Upper lobe of left lung (tissue), 6 donors: ENCODE results near the gene TSPAN32. TPM values are rescaled to one million over a fixed set of nuclear protein-coding genes. Genes with fewer than 3 reads are reported as not detected.

Experiments used
- ATAC-seq, 2 donors: fragments of 200-7000 bp; cut with Tn5 transposase; one replicate each; pipeline ENCODE4 v1.9.1; 2022; ENCODE audit warnings: mild to moderate bottlenecking in 2 of 2, moderate library complexity in 2 of 2; ENCODE audit not compliant: low FRiP score in 2 of 2
- DNase-seq, 2 donors: peaks; one replicate each; pipeline ENCODE4 v3.0.0-alpha.2; 2019 to 2020
- H3K27ac ChIP-seq, 4 donors: fragments of 200-600 bp; sonication (generic); one replicate each; pipeline ENCODE4 v1.5.1; 2016 to 2019
- H3K27me3 ChIP-seq, 4 donors: fragments of 200-600 bp; sonication (generic); one replicate each; pipeline ENCODE4 v1.5.1; 2017 to 2019
- H3K36me3 ChIP-seq, 4 donors: fragments of 200-600 bp; sonication (generic); one replicate each; pipeline ENCODE4 v1.5.1; 2016 to 2019
- H3K4me1 ChIP-seq, 4 donors: fragments of 200-600 bp; sonication (generic); one replicate each; pipeline ENCODE4 v1.5.1; 2018 to 2019
- H3K4me3 ChIP-seq, 4 donors: fragments of 200-600 bp; sonication (generic); one replicate each; pipeline ENCODE4 v1.5.1; 2017 to 2019; ENCODE audit warnings: mild to moderate bottlenecking in 2 of 4, moderate library complexity in 1 of 4
- H3K9me3 ChIP-seq, 4 donors: fragments of 200-600 bp; sonication (generic); one replicate each; pipeline ENCODE4 v1.5.1; 2018 to 2019
- CTCF ChIP-seq, 6 experiments: fragments of 450-650 bp in 4 of 6; fragments of 200-600 bp in 2 of 6; sonication (generic) in 2 of 6; IDR thresholded peaks; one replicate each; pipeline ENCODE4 v1.5.1; 2016 to 2019; ENCODE audit warnings: antibody characterized with exemption in 6 of 6
- EP300 ChIP-seq, 4 donors: sonication (generic); formaldehyde crosslinking; IDR thresholded peaks; one replicate each; pipeline ENCODE4 v1.5.1; 2017; ENCODE audit warnings: antibody characterized with exemption in 4 of 4, control low read depth in 2 of 4
- POLR2A ChIP-seq, 4 donors: fragments of 450-650 bp; IDR thresholded peaks; one replicate each; pipeline ENCODE4 v1.5.1; 2016 to 2017; ENCODE audit warnings: antibody characterized with exemption in 4 of 4, mild to moderate bottlenecking in 2 of 4
- POLR2AphosphoS5 ChIP-seq, 2 donors: sonication (generic); formaldehyde crosslinking; IDR thresholded peaks; one replicate each; pipeline ENCODE4 v1.5.1; 2017; ENCODE audit warnings: antibody characterized with exemption in 2 of 2
- WGBS, 2 donors: methylation state at CpG; one replicate each; pipeline ENCODE4 v1.1.5; 2017 to 2018; 5-methylcytosine and 5-hydroxymethylcytosine counted together
- total RNA-seq, 6 donors: library from RNA; depleted of rRNA in 4 of 6; stranded (reverse); fragments of >200 nt in 4 of 6; gene quantifications; one replicate each; pipeline versions ENCODE4 v1.1.0 to v1.2.1, GENCODE V29; 2016 to 2021
- donor health status: DM: no; HTN: no; CAD: no; lungs with moderate emphysema.
- donor health status: DM: no; HTN: yes; CAD: no; lungs with severe emphysema.

Gene TSPAN32
- total RNA-seq, 6 donors from 2014 or later = 3.1 to 16.4 (median 6.8) TPM

GRCh38 chr11:2306452-2306823 is 4.6 kb downstream of the TSPAN32 start:
- TF ChIP-seq POLR2A (IDR thresholded peaks at IDR 0.05) (no peak), CTCF (IDR thresholded peaks at IDR 0.05) (no peak), POLR2AphosphoS5 (IDR thresholded peaks at IDR 0.05) (no peak), EP300 (IDR thresholded peaks at IDR 0.05) (no peak)
- Histone ChIP-seq H3K27ac (peak overlapping the region; percentile 60 to 93 (median 85)), H3K27me3 (no peaks in the 10 kb centered on the region), H3K4me1 (peaks cover 47 to 58% (median 51%) of the 10 kb centered on the region in 4 donors), H3K4me3 (peak overlapping the region in 2 of 4 donors; percentile 0 to 15), H3K36me3 (no peaks in the 10 kb centered on the region), H3K9me3 (no peaks in the 10 kb centered on the region)
- ATAC-seq (peak in 1 of 2 donors; percentile 47), DNase-seq (no peak)
- 25 to 32% methylated on average over 4 of the region's 4 CpGs for WGBS, 2 donors

GRCh38 chr11:2306877-2307500 is 5.2 kb downstream of the TSPAN32 start:
- peak in 1 of 2 donors; percentile 80 for DNase-seq
- peak overlapping the region in 3 of 4 donors; percentile 80 to 93 (median 90) for H3K27ac ChIP-seq

GRCh38 chr11:2307501-2308331 is 5.9 kb downstream of the TSPAN32 start:
- WGBS, 2 donors = 83 to 87% methylated on average over 12 to 22 of the region's 23 CpGs
- H3K4me1 ChIP-seq = peaks cover 47 to 69% (median 49%) of the 10 kb centered on the region in 4 donors
- peak in 1 of 2 donors; percentile 47 for DNase-seq

More at GRCh38 chr11:2306877-2307500, 5.2 kb downstream of the TSPAN32 start:
- H3K9me3 ChIP-seq = no peaks in the 10 kb centered on the region
- H3K36me3 ChIP-seq = no peaks in the 10 kb centered on the region
- no peaks in the 10 kb centered on the region for H3K27me3 ChIP-seq
- H3K4me3 ChIP-seq = no peak overlapping the region
- H3K4me1 ChIP-seq = peaks cover 47 to 64% (median 53%) of the 10 kb centered on the region in 4 donors
- whole genome bisulfite sequencing, 2 donors = 37 to 67% methylated on average over 9 to 14 of the region's 14 CpGs
- peak in 1 of 2 donors; percentile 7 for ATAC-seq
- TF ChIP-seq EP300 (IDR thresholded peaks at IDR 0.05) (no peak), POLR2A (IDR thresholded peaks at IDR 0.05) (no peak), CTCF (IDR thresholded peaks at IDR 0.05) (no peak), POLR2AphosphoS5 (IDR thresholded peaks at IDR 0.05) (no peak)

GRCh38 chr11:2308713-2309112 is 6.9 kb downstream of the TSPAN32 start:
- no peak for TF ChIP-seq EP300 (IDR thresholded peaks at IDR 0.05)
- H3K4me1 ChIP-seq = peaks cover 38 to 59% (median 40%) of the 10 kb centered on the region in 4 donors
- H3K9me3 ChIP-seq = no peaks in the 10 kb centered on the region
- no peaks in the 10 kb centered on the region for H3K27me3 ChIP-seq
- 95 to 98% methylated on average over 3 to 4 of the region's 7 CpGs for WGBS, 2 donors
- peak overlapping the region in 2 of 4 donors; percentile 0 to 33 for H3K27ac ChIP-seq
- ATAC-seq = no peak
- DNase-seq = peak in 1 of 2 donors; percentile 40
- no peak overlapping the region for H3K4me3 ChIP-seq
- H3K36me3 ChIP-seq = no peaks in the 10 kb centered on the region

More at GRCh38 chr11:2307501-2308331, 5.9 kb downstream of the TSPAN32 start:
- Histone ChIP-seq H3K4me3 (no peak overlapping the region), H3K27ac (peak overlapping the region in 3 of 4 donors; percentile 80 to 93 (median 90)), H3K36me3 (no peaks in the 10 kb centered on the region), H3K27me3 (no peaks in the 10 kb centered on the region), H3K9me3 (no peaks in the 10 kb centered on the region)
- no peak for ATAC-seq
- no peak for TF ChIP-seq POLR2A (IDR thresholded peaks at IDR 0.05)
- TF ChIP-seq CTCF (IDR thresholded peaks at IDR 0.05) = no peak
- no peak for TF ChIP-seq POLR2AphosphoS5 (IDR thresholded peaks at IDR 0.05)
- no peak for TF ChIP-seq EP300 (IDR thresholded peaks at IDR 0.05)
